ENCODE data around the gene MYOM3.

DNA sequence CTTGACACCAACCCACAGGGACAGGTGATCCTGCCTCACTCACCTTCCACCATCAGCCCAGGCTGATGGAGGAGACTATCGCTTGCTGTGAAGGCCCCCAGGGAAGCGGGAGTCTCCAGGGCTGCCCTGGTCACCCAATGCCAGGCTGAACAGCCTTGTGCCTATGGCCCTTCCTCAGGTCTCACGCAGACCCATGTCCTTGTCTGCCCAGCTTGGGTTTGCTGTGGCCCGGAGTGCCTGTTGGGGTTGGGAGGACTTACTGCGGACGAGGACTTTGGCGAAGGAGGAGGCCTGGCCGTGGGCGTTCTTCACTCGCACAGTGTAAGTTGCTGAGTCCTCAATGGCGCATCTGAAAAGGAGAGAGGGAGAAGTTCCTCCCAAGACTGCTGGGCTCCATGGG is 14.3 kb downstream of the MYOM3 start:
- TF ChIP-seq, protein P1, sequence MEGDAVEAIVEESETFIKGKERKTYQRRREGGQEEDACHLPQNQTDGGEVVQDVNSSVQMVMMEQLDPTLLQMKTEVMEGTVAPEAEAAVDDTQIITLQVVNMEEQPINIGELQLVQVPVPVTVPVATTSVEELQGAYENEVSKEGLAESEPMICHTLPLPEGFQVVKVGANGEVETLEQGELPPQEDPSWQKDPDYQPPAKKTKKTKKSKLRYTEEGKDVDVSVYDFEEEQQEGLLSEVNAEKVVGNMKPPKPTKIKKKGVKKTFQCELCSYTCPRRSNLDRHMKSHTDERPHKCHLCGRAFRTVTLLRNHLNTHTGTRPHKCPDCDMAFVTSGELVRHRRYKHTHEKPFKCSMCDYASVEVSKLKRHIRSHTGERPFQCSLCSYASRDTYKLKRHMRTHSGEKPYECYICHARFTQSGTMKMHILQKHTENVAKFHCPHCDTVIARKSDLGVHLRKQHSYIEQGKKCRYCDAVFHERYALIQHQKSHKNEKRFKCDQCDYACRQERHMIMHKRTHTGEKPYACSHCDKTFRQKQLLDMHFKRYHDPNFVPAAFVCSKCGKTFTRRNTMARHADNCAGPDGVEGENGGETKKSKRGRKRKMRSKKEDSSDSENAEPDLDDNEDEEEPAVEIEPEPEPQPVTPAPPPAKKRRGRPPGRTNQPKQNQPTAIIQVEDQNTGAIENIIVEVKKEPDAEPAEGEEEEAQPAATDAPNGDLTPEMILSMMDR (IDR thresholded peaks at IDR 0.05) = no peak
- TF ChIP-seq POLR2A (IDR thresholded peaks at IDR 0.05) = no peak
- no peak for TF ChIP-seq POLR2AphosphoS5 (IDR thresholded peaks at IDR 0.05)

Measured in prostate gland (tissue), 2 donors.